CD8-positive, alpha-beta memory T cell (primary cell): ENCODE data around the gene NTNG1. TPM values are rescaled to one million over a fixed set of nuclear protein-coding genes. Genes with fewer than 3 reads are reported as not detected.

Source experiments
- CTCF ChIA-PET: fragments of 350-600 bp; sonication (Branson Sonifier 250); formaldehyde crosslinking; loops from one replicate; lab custom pipeline; 2021; ENCODE audit warnings: antibody characterized with exemption; lab: Charles Lee
- POLR2A ChIA-PET: fragments of 350-600 bp; sonication (Branson Sonifier 250); formaldehyde crosslinking; loops from one replicate; lab custom pipeline; 2021; ENCODE audit warnings: antibody characterized with exemption; lab: Charles Lee
- DNase-seq, 5 donors: peaks; one replicate each; pipeline versions ENCODE4 v3.0.0 to v3.0.0-alpha.2; 2020 to 2022; ENCODE audit warnings: mixed read lengths in 1 of 5
- H3K27ac ChIP-seq: one replicate; pipeline ENCODE4 v1.7.0; 2013; ENCODE audit warnings: low read depth, mild to moderate bottlenecking, low read length, moderate library complexity
- H3K27me3 ChIP-seq: 2 replicates; pipeline ENCODE4 v1.7.0; 2013; ENCODE audit warnings: low read length, mild to moderate bottlenecking; ENCODE audit not compliant: insufficient read depth, poor library complexity, severe bottlenecking
- H3K36me3 ChIP-seq: 2 replicates; pipeline ENCODE4 v1.7.0; 2013; ENCODE audit warnings: mild to moderate bottlenecking, low read length, moderate library complexity; ENCODE audit not compliant: insufficient read depth
- H3K4me1 ChIP-seq: 2 replicates; pipeline ENCODE4 v1.7.0; 2013; ENCODE audit warnings: mild to moderate bottlenecking, low read length, moderate library complexity; ENCODE audit not compliant: insufficient read depth
- H3K4me3 ChIP-seq: 2 replicates; pipeline ENCODE4 v1.7.0; 2013; ENCODE audit warnings: mild to moderate bottlenecking, low read length
- H3K9me3 ChIP-seq: 2 replicates; pipeline ENCODE4 v1.7.0; 2013; ENCODE audit warnings: mild to moderate bottlenecking, low read length
- H3K27ac Mint-ChIP-seq, 8 donors: one replicate each; pipeline ENCODE4 v1.8.0; 2020 to 2021; ENCODE audit warnings: mixed read lengths in 8 of 8, mild to moderate bottlenecking in 6 of 8, inconsistent platforms in 3 of 8, moderate library complexity in 3 of 8
- H3K27me3 Mint-ChIP-seq, 2 donors: one replicate each; pipeline ENCODE4 v1.8.0; 2020 to 2021; ENCODE audit warnings: mixed read lengths in 2 of 2, mild to moderate bottlenecking in 1 of 2, moderate library complexity in 1 of 2
- H3K36me3 Mint-ChIP-seq, 3 donors: one replicate each; pipeline ENCODE4 v1.8.0; 2020 to 2021; ENCODE audit warnings: mixed read lengths in 3 of 3, inconsistent platforms in 1 of 3, mild to moderate bottlenecking in 1 of 3
- H3K4me1 Mint-ChIP-seq, 3 donors: one replicate each; pipeline ENCODE4 v1.8.0; 2020 to 2021; ENCODE audit warnings: mixed read lengths in 3 of 3, inconsistent platforms in 1 of 3, mild to moderate bottlenecking in 1 of 3
- H3K4me3 Mint-ChIP-seq, 7 donors: one replicate each; pipeline ENCODE4 v1.8.0; 2020 to 2021; ENCODE audit warnings: mixed read lengths in 7 of 7, mild to moderate bottlenecking in 6 of 7, moderate library complexity in 4 of 7, inconsistent platforms in 2 of 7
- H3K9me3 Mint-ChIP-seq, 5 donors: one replicate each; pipeline ENCODE4 v1.8.0; 2020 to 2022; ENCODE audit warnings: mixed read lengths in 5 of 5, mild to moderate bottlenecking in 3 of 5, moderate library complexity in 2 of 5, inconsistent platforms in 1 of 5
- polyA plus RNA-seq: library from polyadenylated mRNA; unstranded; fragments of 300-500 nt; fragmentation: Illumina TruSeq; gene quantifications from one replicate; pipeline ENCODE4 v1.2.3, GENCODE V29; 2021
- total RNA-seq, 2 experiments: library from RNA; stranded (reverse); gene quantifications; one replicate each; pipeline ENCODE4 v1.2.3, GENCODE V29; 2021

Gene NTNG1
- total and polyA plus RNA-seq, 3 experiments from 2014 or later = not detected

DNA sequence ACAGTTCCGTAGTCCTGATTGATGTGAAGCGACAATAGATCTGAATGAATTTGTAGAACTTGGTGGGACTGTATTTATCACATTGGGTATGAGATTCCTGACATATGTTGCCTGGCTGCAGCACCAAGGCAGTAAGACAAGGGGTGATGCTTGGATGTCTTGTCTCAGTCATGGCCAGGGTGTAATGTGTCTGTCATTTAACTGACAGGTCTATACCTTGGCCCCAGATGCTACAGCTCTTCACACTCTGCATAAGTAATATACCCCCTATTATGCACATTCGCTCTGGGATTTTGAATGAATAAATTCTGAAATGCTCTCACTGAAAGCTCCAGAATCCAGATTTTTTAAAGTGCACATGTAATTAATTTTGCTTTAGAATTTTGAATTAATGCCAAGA is 47.3 kb downstream of the NTNG1 start:
- DNase-seq = no peak
- Histone ChIP-seq H3K27me3 (no peaks in the 10 kb centered on the region), H3K36me3 (no peaks in the 10 kb centered on the region), H3K4me3 (no peak overlapping the region), H3K4me1 (no peaks in the 10 kb centered on the region), H3K9me3 (no peaks in the 10 kb centered on the region), H3K27ac (no peak overlapping the region)
- peaks cover 0 to 4% (median 0%) of the 10 kb centered on the region in 5 donors for H3K9me3 Mint-ChIP-seq
- no peaks in the 10 kb centered on the region for H3K27me3 Mint-ChIP-seq
- H3K4me3 Mint-ChIP-seq = no peak overlapping the region
- H3K27ac Mint-ChIP-seq = no peak overlapping the region
- no peaks in the 10 kb centered on the region for H3K36me3 Mint-ChIP-seq
- POLR2A ChIA-PET = no interaction called here
- CTCF ChIA-PET = no interaction called here
- H3K4me1 Mint-ChIP-seq = no peaks in the 10 kb centered on the region

- Mint-ChIP-seq H3K9me3 (peaks cover 0 to 4% (median 0%) of the 10 kb centered on the region in 5 donors), H3K4me1 (no peaks in the 10 kb centered on the region), H3K27me3 (no peaks in the 10 kb centered on the region), H3K27ac (no peak overlapping the region), H3K36me3 (no peaks in the 10 kb centered on the region), H3K4me3 (no peak overlapping the region)
- Histone ChIP-seq H3K27ac (no peak overlapping the region), H3K36me3 (no peaks in the 10 kb centered on the region), H3K4me3 (no peak overlapping the region), H3K27me3 (no peaks in the 10 kb centered on the region), H3K9me3 (no peaks in the 10 kb centered on the region), H3K4me1 (no peaks in the 10 kb centered on the region)
- POLR2A ChIA-PET = no interaction called here
- DNase-seq = no peak
- CTCF ChIA-PET = no interaction called here
Observed at GRCh38 chr1:107194380-107194779, 53.5 kb downstream of the NTNG1 start.

DNA sequence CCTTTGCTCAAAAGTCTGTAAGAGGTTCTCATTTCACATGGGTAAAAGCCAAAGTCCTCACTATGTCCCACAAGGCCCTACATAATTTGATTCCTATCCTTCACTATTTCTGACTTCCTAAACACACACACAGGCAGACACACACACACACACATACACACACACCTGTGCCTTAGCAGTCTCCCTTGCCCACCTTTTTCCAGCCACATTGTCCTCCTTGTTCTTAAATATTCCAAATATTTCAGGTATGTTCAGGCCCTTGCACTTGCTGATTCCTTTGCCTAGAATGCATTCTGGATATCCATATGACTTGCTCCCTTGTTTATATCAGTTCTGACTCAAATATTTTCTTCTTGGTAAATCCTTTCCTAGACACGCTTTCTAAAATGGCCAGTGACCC is 54.6 kb downstream of the NTNG1 start:
- CTCF ChIA-PET = no interaction called here

DNA sequence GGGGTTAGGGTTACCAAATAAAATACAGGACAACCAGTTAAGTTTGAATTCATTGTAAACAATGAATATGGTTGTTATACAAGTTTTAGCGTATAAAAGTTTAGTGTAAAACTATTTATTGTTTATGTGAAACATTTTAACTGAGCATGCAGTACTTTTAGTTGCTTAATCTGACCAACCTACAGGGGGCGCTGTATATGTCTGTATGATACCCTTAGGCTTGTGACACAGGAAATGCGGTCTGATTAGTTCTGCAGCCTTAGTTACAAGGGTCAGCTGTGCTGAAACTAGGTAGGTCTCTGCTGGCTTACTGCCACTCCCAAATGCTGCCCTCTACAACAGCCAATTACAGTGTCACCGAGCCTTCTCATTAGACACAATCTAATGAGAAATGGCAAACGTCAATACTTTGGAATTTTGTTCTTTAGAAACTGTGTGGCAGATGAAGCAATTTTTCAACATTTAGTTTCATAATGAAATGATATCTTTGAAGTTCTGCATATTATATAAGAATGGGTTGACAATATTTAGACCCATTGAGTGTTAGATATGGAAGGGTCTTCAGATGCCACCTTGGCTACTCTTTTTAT is 56.2 kb downstream of the NTNG1 start:
- H3K4me1 ChIP-seq = no peaks in the 10 kb centered on the region
- Mint-ChIP-seq H3K27ac (no peak overlapping the region), H3K4me3 (no peak overlapping the region), H3K9me3 (peaks cover 0 to 4% (median 2%) of the 10 kb centered on the region in 5 donors), H3K27me3 (no peaks in the 10 kb centered on the region), H3K36me3 (no peaks in the 10 kb centered on the region), H3K4me1 (no peaks in the 10 kb centered on the region)
- H3K27ac ChIP-seq = no peak overlapping the region
- H3K36me3 ChIP-seq = no peaks in the 10 kb centered on the region
- CTCF ChIA-PET = no interaction called here
- DNase-seq = no peak
- H3K27me3 ChIP-seq = no peaks in the 10 kb centered on the region
- POLR2A ChIA-PET = no interaction called here
- H3K9me3 ChIP-seq = no peaks in the 10 kb centered on the region
- H3K4me3 ChIP-seq = no peak overlapping the region

More for the DNA sequence above, 54.6 kb downstream of the NTNG1 start:
- POLR2A ChIA-PET = no interaction called here
- H3K27me3 Mint-ChIP-seq = no peaks in the 10 kb centered on the region
- H3K27ac ChIP-seq = no peak overlapping the region
- H3K9me3 Mint-ChIP-seq = peaks cover 0 to under 1% (median 0%) of the 10 kb centered on the region in 5 donors
- H3K27ac Mint-ChIP-seq = no peak overlapping the region
- H3K4me1 Mint-ChIP-seq = no peaks in the 10 kb centered on the region
- no peak for DNase-seq
- no peaks in the 10 kb centered on the region for H3K9me3 ChIP-seq
- H3K36me3 ChIP-seq = no peaks in the 10 kb centered on the region
- H3K36me3 Mint-ChIP-seq = no peaks in the 10 kb centered on the region
- H3K4me3 Mint-ChIP-seq = no peak overlapping the region
- H3K4me3 ChIP-seq = no peak overlapping the region
- no peaks in the 10 kb centered on the region for H3K27me3 ChIP-seq
- no peaks in the 10 kb centered on the region for H3K4me1 ChIP-seq

DNA sequence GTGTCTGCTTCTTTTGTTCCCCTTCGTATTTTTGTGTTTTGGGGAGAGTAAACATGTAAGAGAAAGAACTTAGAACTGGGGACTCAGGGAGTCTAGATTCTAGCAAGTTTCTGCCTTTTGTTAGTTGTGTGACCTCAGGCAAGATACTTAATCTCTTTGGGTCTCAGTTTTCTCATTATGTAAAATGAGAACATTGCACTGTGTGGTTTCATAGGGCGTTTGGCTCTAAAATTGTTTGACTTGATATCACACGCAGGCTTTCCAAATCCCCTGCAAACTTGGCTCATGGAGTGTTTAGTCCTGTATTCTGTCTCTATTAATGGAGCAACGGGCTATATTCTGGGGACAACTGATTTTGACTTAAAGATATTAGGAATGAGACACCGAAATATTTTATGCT is 57.7 kb downstream of the NTNG1 start:
- Histone ChIP-seq H3K36me3 (no peaks in the 10 kb centered on the region), H3K9me3 (no peaks in the 10 kb centered on the region), H3K4me1 (no peaks in the 10 kb centered on the region), H3K27ac (no peak overlapping the region), H3K27me3 (no peaks in the 10 kb centered on the region), H3K4me3 (no peak overlapping the region)
- H3K27me3 Mint-ChIP-seq = peaks cover 0 to 1% of the 10 kb centered on the region in 2 donors
- CTCF ChIA-PET = no interaction called here
- POLR2A ChIA-PET = no interaction called here
- H3K9me3 Mint-ChIP-seq = peaks cover 2 to 8% (median 4%) of the 10 kb centered on the region in 5 donors
- no peak overlapping the region for H3K27ac Mint-ChIP-seq
- DNase-seq = no peak
- no peaks in the 10 kb centered on the region for H3K36me3 Mint-ChIP-seq
- H3K4me1 Mint-ChIP-seq = no peaks in the 10 kb centered on the region
- H3K4me3 Mint-ChIP-seq = no peak overlapping the region

DNA sequence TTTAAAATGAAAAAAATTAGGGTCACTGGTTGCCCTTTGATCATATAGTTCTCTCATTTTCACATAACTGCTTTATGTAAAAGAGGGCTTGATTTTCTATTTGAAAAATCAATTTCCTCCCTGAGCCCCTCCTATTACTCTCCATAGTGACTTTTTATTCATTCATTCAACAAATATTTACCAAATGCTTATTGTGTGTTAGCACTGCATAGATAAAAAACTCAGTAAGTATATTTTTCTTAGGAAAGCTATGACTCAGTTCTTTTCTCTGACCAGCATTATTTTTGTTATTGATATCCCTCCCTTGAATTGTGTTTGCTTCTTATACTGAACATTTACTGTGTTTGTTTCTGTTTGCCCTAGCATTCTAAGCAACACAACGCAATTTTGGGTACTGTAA is 59.8 kb downstream of the NTNG1 start:
- CTCF ChIA-PET = no interaction called here
- Mint-ChIP-seq H3K27me3 (peaks cover 0 to 1% of the 10 kb centered on the region in 2 donors), H3K4me3 (no peak overlapping the region), H3K9me3 (peaks cover 2 to 8% (median 4%) of the 10 kb centered on the region in 5 donors), H3K4me1 (no peaks in the 10 kb centered on the region), H3K36me3 (no peaks in the 10 kb centered on the region), H3K27ac (no peak overlapping the region)
- no peaks in the 10 kb centered on the region for H3K9me3 ChIP-seq
- H3K4me3 ChIP-seq = no peak overlapping the region
- no peaks in the 10 kb centered on the region for H3K27me3 ChIP-seq
- POLR2A ChIA-PET = no interaction called here
- H3K36me3 ChIP-seq = no peaks in the 10 kb centered on the region
- DNase-seq = no peak
- H3K27ac ChIP-seq = no peak overlapping the region
- no peaks in the 10 kb centered on the region for H3K4me1 ChIP-seq

GRCh38 chr1:107202007-107202406 is 61.2 kb downstream of the NTNG1 start:
- POLR2A ChIA-PET = no interaction called here
- no peaks in the 10 kb centered on the region for H3K36me3 ChIP-seq
- no peaks in the 10 kb centered on the region for H3K4me1 ChIP-seq
- no peak overlapping the region for H3K27ac ChIP-seq
- Mint-ChIP-seq H3K27me3 (peaks cover 1 to 5% of the 10 kb centered on the region in 2 donors), H3K27ac (no peak overlapping the region), H3K4me3 (no peak overlapping the region), H3K9me3 (peaks cover 2 to 8% (median 4%) of the 10 kb centered on the region in 5 donors), H3K36me3 (no peaks in the 10 kb centered on the region), H3K4me1 (no peaks in the 10 kb centered on the region)
- no peaks in the 10 kb centered on the region for H3K27me3 ChIP-seq
- H3K9me3 ChIP-seq = no peaks in the 10 kb centered on the region
- CTCF ChIA-PET = no interaction called here
- no peak overlapping the region for H3K4me3 ChIP-seq
- DNase-seq = no peak

DNA sequence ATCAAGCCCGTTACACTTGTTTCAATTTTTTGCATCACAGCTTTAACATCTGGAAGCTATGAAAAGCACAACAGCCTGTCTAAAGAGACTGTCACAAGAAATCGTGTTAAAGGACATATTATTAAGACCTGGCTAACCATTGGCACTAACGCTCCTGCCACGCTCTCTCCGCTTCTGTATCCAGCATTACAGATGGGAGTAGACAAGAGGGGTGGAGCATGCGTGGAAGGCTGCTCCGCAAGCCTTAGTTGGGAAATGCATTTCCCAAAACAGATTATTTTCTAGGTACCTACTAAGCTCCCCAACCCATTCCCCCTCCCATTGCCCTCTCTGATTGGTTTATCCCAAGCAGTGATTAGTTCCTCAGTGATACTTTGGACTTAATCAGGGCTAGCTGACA is 72.4 kb downstream of the NTNG1 start:
- no peak for DNase-seq
- Histone ChIP-seq H3K27ac (no peak overlapping the region), H3K4me1 (no peaks in the 10 kb centered on the region), H3K9me3 (no peaks in the 10 kb centered on the region), H3K36me3 (no peaks in the 10 kb centered on the region), H3K27me3 (no peaks in the 10 kb centered on the region), H3K4me3 (no peak overlapping the region)
- peaks cover 5 to 11% (median 7%) of the 10 kb centered on the region in 5 donors for H3K9me3 Mint-ChIP-seq
- ChIA-PET POLR2A (no interaction called here), CTCF (no interaction called here)
- no peaks in the 10 kb centered on the region for H3K4me1 Mint-ChIP-seq
- no peaks in the 10 kb centered on the region for H3K27me3 Mint-ChIP-seq
- H3K27ac Mint-ChIP-seq = no peak overlapping the region
- no peak overlapping the region for H3K4me3 Mint-ChIP-seq
- H3K36me3 Mint-ChIP-seq = no peaks in the 10 kb centered on the region
